Epithelial cell of proximal tubule (primary cell): ENCODE results near the gene RGS14. TPM values are rescaled to one million over a fixed set of nuclear protein-coding genes. Genes with fewer than 3 reads are reported as not detected.
A peak's percentile ranks its signal among the peaks of the same experiment; 100 is the strongest.

Source experiments
- DNase-seq: peaks from one replicate; pipeline ENCODE4 v3.0.0-alpha.2; 2011; ENCODE audit warnings: low read depth
- H3K4me3 ChIP-seq: 2 replicates; pipeline ENCODE4 v1.5.1; 2011; ENCODE audit warnings: low read depth, mild to moderate bottlenecking, low read length
- total RNA-seq: library from RNA; depleted of rRNA; stranded (reverse); fragments of >200 nt; gene quantifications from 2 replicates; pipeline ENCODE4 v1.2.3, GENCODE V29; 2015
- TF ChIP-seq, protein P1 (sequence below): conservative IDR thresholded peaks from 2 replicates; pipeline ENCODE4 v1.5.1; 2012; ENCODE audit warnings: low read depth, mild to moderate bottlenecking, low read length

RGS14 gene
- total RNA-seq, 1 donor from 2014 or later, result 19.6 TPM

DNA sequence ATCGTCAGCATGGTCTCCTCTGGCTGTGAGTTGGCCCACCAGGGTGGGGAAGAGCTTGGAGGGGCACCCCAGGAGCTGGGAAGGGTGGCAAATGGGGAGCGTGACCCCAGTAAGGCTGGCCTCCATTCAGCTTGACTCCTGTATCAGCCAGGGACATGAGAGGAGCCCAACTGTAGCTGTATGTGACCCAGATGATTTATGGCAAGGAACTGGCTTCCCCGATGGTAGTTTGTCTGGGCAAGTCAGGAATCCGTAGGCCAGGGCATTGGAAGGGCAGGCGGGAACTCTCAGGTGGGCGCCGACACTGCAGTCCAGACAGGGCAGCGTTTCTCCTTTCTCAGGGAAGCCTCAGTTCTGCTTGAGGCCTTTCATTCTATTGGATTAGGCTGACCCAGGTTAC, 28.8 kb downstream of the RGS14 start:
- TF ChIP-seq, protein P1, sequence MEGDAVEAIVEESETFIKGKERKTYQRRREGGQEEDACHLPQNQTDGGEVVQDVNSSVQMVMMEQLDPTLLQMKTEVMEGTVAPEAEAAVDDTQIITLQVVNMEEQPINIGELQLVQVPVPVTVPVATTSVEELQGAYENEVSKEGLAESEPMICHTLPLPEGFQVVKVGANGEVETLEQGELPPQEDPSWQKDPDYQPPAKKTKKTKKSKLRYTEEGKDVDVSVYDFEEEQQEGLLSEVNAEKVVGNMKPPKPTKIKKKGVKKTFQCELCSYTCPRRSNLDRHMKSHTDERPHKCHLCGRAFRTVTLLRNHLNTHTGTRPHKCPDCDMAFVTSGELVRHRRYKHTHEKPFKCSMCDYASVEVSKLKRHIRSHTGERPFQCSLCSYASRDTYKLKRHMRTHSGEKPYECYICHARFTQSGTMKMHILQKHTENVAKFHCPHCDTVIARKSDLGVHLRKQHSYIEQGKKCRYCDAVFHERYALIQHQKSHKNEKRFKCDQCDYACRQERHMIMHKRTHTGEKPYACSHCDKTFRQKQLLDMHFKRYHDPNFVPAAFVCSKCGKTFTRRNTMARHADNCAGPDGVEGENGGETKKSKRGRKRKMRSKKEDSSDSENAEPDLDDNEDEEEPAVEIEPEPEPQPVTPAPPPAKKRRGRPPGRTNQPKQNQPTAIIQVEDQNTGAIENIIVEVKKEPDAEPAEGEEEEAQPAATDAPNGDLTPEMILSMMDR, result no peak
- no peak for DNase-seq
- H3K4me3 ChIP-seq, result no peak overlapping the region

DNA sequence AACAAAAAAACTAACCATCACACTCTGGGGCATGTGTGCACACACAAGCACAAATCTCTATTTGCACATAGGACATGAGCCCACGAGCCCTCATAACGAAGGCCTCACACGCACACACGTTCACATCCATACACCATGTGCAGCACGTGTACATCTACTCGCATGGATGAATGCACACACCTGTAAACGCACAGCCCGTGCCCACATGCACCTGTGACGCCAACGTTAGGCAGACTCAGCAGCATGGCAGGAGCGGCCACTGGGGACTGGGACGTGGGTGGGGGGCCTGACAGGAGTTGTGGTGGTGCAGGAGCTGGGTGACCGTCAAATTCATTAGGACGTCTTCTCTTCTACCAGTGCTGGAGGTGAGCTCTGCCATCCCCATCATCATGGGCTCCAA, 29.7 kb downstream of the RGS14 start:
- DNase-seq, result no peak
- no peak overlapping the region for H3K4me3 ChIP-seq
- TF ChIP-seq, protein P1, result no peak

DNA sequence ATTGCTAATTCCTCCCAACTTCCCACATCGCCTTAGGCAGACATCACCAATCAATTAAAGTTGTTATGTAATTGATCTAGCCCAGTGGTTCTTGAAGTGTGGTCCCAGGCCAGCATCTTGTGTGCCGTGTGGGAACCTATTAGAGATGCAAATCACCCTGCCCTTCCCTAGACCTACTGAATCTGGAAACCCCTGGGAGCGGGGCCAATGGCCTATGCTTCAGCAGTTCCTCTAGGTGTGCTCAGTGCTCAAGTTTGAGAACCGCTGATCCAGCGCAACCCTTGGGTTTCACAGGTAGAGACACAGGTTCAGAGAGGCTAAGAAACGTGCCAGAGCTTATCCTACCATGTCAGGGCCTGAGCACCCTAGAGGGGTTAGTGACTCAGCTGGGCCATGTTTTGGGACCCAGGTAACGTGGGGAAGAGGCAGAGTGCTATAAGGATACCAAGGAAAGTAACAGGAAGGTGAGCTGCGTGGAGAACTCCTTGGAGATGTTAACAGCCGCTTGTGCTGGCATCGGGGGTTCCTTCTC, 30.9 kb downstream of the RGS14 start:
- TF ChIP-seq, protein P1, result no peak
- no peak for DNase-seq
- no peak overlapping the region for H3K4me3 ChIP-seq

DNA sequence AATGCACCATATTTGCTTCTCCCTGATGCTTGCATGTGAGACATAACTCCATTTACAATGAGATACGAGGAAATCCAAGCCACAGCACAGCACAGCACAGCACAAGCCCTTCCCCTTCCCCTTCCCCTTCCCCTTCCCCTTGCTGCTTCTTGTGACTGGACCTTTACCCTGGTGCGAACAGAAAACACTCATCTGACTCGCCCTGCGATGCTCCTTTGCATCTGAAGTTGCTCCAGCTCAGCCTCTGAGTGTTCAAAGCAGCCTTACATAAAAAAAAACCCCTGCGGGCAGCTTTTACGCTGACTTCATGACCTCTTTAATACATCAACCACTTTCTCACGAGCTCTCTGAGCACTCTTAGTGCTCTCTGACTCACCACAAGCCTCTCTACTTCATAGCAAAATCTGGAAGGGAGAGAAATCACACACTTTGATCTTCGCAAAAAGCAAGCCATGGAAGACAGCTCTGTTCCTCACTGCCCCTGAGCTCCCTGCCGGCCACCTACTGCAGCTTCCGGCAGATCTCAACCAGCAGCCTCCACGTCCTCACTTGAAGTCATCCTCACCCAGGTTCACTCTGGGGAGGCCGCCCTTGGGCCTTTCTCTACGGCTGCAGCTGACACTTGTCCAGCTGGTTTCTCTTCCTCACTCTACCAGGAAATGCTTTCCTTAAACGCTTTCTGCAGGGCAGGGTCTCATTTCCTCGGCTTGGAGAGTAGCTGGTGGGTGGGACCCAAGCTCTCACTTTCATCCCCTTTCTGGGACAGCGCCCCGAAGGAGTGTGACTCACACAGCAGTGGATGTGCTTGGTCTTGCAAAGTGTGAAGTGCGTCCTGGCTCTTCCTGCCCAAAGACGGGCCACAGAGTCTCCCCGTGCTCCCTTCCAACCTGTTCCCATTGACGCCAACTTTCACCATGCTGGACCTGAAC, 31.8 kb downstream of the RGS14 start:
- peak; percentile 95 for DNase-seq
- TF ChIP-seq, protein P1, result no peak
- peak overlapping the region; percentile 25 for H3K4me3 ChIP-seq

DNA sequence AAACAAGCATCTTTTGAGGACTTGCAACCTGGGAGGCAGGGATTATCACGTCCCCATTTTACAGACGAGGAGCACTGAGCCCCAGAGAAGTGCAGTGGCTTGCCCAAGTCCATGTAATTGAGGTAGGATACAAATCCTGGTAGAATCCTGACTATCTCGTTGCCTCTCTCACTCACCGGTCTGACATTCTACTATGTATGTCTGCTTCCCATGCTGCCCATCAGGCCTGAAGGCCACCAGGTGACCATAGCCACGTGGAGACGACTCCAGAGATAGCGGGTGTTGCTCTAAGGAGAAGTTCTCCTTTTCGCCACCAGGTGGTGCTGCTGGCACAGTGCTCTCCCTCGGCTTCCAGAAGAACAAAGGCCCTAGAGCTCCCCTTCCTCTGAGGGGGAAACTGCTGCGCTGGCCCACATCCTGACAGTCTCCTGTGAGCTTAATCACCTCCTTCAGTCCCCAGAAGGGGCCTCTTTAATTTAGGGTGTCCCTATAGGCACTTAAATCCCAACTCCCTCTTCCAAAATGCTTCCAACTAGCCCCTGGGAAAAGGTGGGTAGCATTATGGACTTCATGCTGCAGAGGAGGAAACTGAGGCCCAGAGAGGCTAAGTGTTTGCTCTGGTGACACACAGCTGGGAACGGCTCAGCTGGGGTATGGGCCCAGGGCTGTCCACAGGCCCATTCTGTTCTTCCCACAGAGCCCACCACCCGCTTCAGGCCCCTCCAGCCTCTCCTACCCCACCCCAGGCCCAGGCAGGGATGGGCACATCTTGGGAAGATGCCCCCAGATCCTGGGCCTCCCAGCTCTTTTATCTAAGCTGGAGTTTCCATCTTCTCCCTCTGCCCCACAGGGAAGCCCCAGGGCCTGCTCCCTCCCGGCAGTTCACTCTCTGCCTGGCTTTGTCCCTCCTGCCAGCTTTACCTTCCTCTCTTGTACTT, 32.9 kb downstream of the RGS14 start:
- H3K4me3 ChIP-seq, result no peak overlapping the region
- TF ChIP-seq, protein P1, result peak; percentile 96
- DNase-seq, result no peak

DNA sequence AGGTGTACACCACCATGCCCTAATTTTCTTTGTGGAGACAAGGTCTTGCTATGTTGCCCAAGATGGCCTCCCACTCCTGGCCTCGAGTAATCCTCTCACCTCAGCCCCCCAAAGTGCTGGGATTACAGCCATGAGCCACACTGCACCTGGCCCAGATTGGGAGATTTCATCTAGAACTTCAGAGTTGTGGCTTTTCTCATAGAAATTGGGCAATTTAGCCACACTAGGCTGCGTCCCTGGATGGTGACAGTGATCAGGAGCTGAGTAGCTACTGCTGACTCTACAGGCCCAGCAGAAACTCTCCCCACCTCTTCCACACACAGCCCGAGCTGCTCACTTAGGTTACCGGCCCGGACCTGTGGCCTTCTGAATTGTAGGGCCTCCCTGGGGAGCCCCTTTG, 35.0 kb downstream of the RGS14 start:
- TF ChIP-seq, protein P1, result no peak
- no peak overlapping the region for H3K4me3 ChIP-seq
- no peak for DNase-seq
